Tibial artery (tissue), 4 donors: Measurements from ENCODE around the gene GPR137.

Source experiments
- DNase-seq, 2 donors: peaks; one replicate each; pipeline ENCODE4 v3.0.0-alpha.2; 2019
- H3K27ac ChIP-seq, 2 donors: fragments of 200-600 bp; sonication (generic) in 1 of 2; 1 replicate in 1 of 2; 2 replicates in 1 of 2; pipeline ENCODE4 v1.5.1; 2018 to 2019; ENCODE audit warnings: mild to moderate bottlenecking in 1 of 2
- H3K27me3 ChIP-seq, 2 donors: fragments of 200-600 bp; sonication (generic) in 1 of 2; one replicate each; pipeline versions ENCODE4 v1.5.1 to v1.6.0; 2016 to 2019
- H3K36me3 ChIP-seq, 3 donors: fragments of 200-600 bp; sonication (generic) in 2 of 3; one replicate each; pipeline ENCODE4 v1.5.1; 2016 to 2019; ENCODE audit warnings: mild to moderate bottlenecking in 2 of 3
- H3K4me1 ChIP-seq, 4 donors: fragments of 200-600 bp; sonication (generic) in 2 of 4; 1 replicate in 3 of 4; 2 replicates in 1 of 4; pipeline ENCODE4 v1.5.1; 2016 to 2019
- H3K4me3 ChIP-seq, 2 donors: fragments of 200-600 bp; sonication (generic) in 1 of 2; 1 replicate in 1 of 2; 2 replicates in 1 of 2; pipeline ENCODE4 v1.5.1; 2018 to 2019; ENCODE audit warnings: mild to moderate bottlenecking in 2 of 2
- H3K9me3 ChIP-seq, 3 donors: fragments of 200-600 bp; sonication (generic) in 1 of 3; one replicate each; pipeline ENCODE4 v1.5.1; 2016 to 2019
- intact Hi-C: fragments of 100-400 bp; cut with DNase I; formaldehyde crosslinking; loops from one replicate; pipeline ENCODE4 v1.15.0; 2023; ENCODE audit warnings: low total_unique reads
- TF ChIP-seq, protein P1 (sequence below), 2 experiments: fragments of 200-600 bp in 1 of 2; fragments of 450-650 bp in 1 of 2; IDR thresholded peaks; one replicate each; pipeline ENCODE4 v1.5.1; 2017 to 2019; ENCODE audit warnings: antibody characterized with exemption in 2 of 2, mild to moderate bottlenecking in 1 of 2, moderate library complexity in 1 of 2

Gene GPR137

GRCh38 chr11:64251016-64251752 lies 34.5 kb upstream of the GPR137 start, which contains the start of gene PLCB3:
Gene PLCB3, plus strand, starts transcription at chr11:64251530. Its CDS starts 120 bp downstream, at chr11:64251650.
- no peaks in the 10 kb centered on the region for H3K9me3 ChIP-seq
- intact Hi-C loops, result no loop called here
- H3K27me3 ChIP-seq, result no peaks in the 10 kb centered on the region
- peaks cover 3 to 21% (median 19%) of the 10 kb centered on the region in 3 donors for H3K36me3 ChIP-seq
- H3K4me3 ChIP-seq, result peak within 1 kb of the TSS; percentile 81 to 96
- TF ChIP-seq, protein P1, sequence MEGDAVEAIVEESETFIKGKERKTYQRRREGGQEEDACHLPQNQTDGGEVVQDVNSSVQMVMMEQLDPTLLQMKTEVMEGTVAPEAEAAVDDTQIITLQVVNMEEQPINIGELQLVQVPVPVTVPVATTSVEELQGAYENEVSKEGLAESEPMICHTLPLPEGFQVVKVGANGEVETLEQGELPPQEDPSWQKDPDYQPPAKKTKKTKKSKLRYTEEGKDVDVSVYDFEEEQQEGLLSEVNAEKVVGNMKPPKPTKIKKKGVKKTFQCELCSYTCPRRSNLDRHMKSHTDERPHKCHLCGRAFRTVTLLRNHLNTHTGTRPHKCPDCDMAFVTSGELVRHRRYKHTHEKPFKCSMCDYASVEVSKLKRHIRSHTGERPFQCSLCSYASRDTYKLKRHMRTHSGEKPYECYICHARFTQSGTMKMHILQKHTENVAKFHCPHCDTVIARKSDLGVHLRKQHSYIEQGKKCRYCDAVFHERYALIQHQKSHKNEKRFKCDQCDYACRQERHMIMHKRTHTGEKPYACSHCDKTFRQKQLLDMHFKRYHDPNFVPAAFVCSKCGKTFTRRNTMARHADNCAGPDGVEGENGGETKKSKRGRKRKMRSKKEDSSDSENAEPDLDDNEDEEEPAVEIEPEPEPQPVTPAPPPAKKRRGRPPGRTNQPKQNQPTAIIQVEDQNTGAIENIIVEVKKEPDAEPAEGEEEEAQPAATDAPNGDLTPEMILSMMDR (IDR thresholded peaks at IDR 0.05), result peak; percentile 75 to 90
- peaks cover 0 to 43% (median 37%) of the 10 kb centered on the region in 4 donors for H3K4me1 ChIP-seq
- H3K27ac ChIP-seq, result peak within 1 kb of the TSS; percentile 82
- DNase-seq, result no peak

GRCh38 chr11:64251753-64252002 lies 34.0 kb upstream of the GPR137 start:
- H3K4me1 ChIP-seq, result peaks cover 0 to 43% (median 37%) of the 10 kb centered on the region in 4 donors
- H3K4me3 ChIP-seq, result peak overlapping the region; percentile 81 to 96
- TF ChIP-seq, protein P1 (IDR thresholded peaks at IDR 0.05), result no peak
- no peaks in the 10 kb centered on the region for H3K9me3 ChIP-seq
- peaks cover 8 to 26% (median 24%) of the 10 kb centered on the region in 3 donors for H3K36me3 ChIP-seq
- peak overlapping the region; percentile 82 for H3K27ac ChIP-seq
- no peaks in the 10 kb centered on the region for H3K27me3 ChIP-seq
- DNase-seq, result no peak
- intact Hi-C loops, result no loop called here

DNA sequence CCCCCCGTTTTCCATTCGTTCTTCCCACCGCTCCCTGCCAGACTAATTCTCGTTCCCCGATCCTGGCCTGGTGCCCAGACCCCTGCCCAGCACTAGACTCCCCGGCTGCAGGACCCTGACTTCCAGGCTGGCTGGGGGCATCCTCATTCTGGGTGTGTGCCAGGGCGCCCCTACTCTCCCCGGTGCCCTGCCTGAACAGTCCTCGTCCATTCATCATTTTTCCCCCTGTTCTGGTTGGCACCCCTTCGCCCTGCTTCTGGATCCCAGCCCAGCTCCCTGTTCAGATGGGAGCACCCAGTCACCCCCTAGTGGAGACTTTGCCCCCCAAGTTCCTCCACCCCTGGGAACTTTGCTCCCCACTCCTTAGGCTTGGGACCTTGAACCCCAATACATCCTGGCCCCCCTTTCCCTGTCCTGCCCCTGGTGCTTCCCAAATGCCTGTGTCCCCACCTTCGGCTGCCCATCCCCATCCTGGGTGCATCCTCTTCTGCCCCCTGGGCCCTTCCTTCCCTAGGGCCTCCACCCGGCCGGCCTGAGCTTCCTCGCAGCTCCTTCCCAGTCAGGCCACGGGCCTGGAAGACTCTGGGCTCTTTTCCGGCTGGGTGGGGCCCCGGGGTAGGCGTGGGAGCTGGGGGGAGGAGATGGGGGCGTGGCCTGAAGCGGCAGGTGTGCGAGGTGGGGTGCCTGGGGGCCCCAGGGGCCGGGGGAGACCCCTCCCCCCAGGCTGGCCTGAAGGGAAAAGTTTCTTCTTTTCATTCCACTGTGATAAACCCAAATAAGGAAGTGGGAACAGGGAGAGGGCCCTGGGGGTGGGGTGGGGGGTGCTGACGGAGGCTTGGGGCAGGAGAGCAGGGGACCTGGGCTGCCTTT lies 33.4 kb upstream of the GPR137 start:
- Histone ChIP-seq H3K27ac (peak overlapping the region; percentile 82), H3K36me3 (peaks cover 8 to 32% (median 28%) of the 10 kb centered on the region in 3 donors), H3K27me3 (no peaks in the 10 kb centered on the region), H3K4me1 (peaks cover 0 to 43% (median 37%) of the 10 kb centered on the region in 4 donors), H3K4me3 (peak overlapping the region; percentile 81 to 96), H3K9me3 (no peaks in the 10 kb centered on the region)
- intact Hi-C loops, result no loop called here
- DNase-seq, result peak in 1 of 2 donors; percentile 86
- TF ChIP-seq, protein P1 (IDR thresholded peaks at IDR 0.05), result peak in 1 of 2 experiments; percentile 10

- Histone ChIP-seq H3K9me3 (no peaks in the 10 kb centered on the region), H3K27ac (peak overlapping the region; percentile 82), H3K36me3 (peaks cover 8 to 40% (median 33%) of the 10 kb centered on the region in 3 donors), H3K27me3 (no peaks in the 10 kb centered on the region), H3K4me3 (peak overlapping the region; percentile 81 to 96), H3K4me1 (peaks cover 0 to 37% (median 32%) of the 10 kb centered on the region in 4 donors)
- intact Hi-C loops, result no loop called here
- TF ChIP-seq, protein P1 (IDR thresholded peaks at IDR 0.05), result no peak
- DNase-seq, result no peak
Observed at GRCh38 chr11:64253043-64253442, 32.6 kb upstream of the GPR137 start.

- H3K27ac ChIP-seq, result peak overlapping the region; percentile 1 to 82
- H3K36me3 ChIP-seq, result peaks cover 8 to 44% (median 38%) of the 10 kb centered on the region in 3 donors
- no peaks in the 10 kb centered on the region for H3K9me3 ChIP-seq
- DNase-seq, result peak; percentile 56 to 87
- H3K27me3 ChIP-seq, result no peaks in the 10 kb centered on the region
- intact Hi-C loops, result no loop called here
- peaks cover 0 to 37% (median 31%) of the 10 kb centered on the region in 4 donors for H3K4me1 ChIP-seq
- TF ChIP-seq, protein P1 (IDR thresholded peaks at IDR 0.05), result no peak
- H3K4me3 ChIP-seq, result no peak overlapping the region
Observed at GRCh38 chr11:64253481-64253880, 32.2 kb upstream of the GPR137 start.
